NCI-H1417 (cell line): Measurements from ENCODE around the gene UBP1.
"Not testable (repeated sequence)": the region's sequence is repeated elsewhere in the genome, so short reads cannot be mapped to it uniquely, and the experiment has no call there.

Experiments
- DNase-seq, 3 experiments: peaks; one replicate each; lab custom pipeline; 2025; lab: John Stamatoyannopoulos, UW

UBP1 gene

GRCh38 chr3:33433843-33434242 is 6.4 kb downstream of the UBP1 start:
- DNase-seq = no peak

GRCh38 chr3:33430571-33430970 is 9.6 kb downstream of the UBP1 start:
- DNase-seq = no peak

- DNase-seq = no peak
These were observed 10.1 kb downstream of the UBP1 start for GRCh38 chr3:33430061-33430460.

GRCh38 chr3:33429306-33429705 is 10.9 kb downstream of the UBP1 start:
- not testable (repeated sequence) for DNase-seq

GRCh38 chr3:33428734-33429133 is 11.5 kb downstream of the UBP1 start:
- DNase-seq = no peak

- no peak for DNase-seq
These were observed 13.4 kb downstream of the UBP1 start for GRCh38 chr3:33426630-33427317.

GRCh38 chr3:33426068-33426467 is 14.1 kb downstream of the UBP1 start:
- peak in 2 of 3 experiments; percentile 53 to 92 for DNase-seq

- peak in 2 of 3 experiments; percentile 3 to 58 for DNase-seq
These were observed 14.8 kb downstream of the UBP1 start for GRCh38 chr3:33425453-33425852.

GRCh38 chr3:33424606-33425452 is 15.4 kb downstream of the UBP1 start:
- DNase-seq = no peak

- DNase-seq = no peak
These were observed 19.2 kb downstream of the UBP1 start for GRCh38 chr3:33420966-33421365.

GRCh38 chr3:33419948-33420347 is 20.3 kb downstream of the UBP1 start:
- DNase-seq = no peak

GRCh38 chr3:33417066-33417673 is 23.0 kb downstream of the UBP1 start:
- DNase-seq = no peak

GRCh38 chr3:33410816-33411215 is 29.4 kb downstream of the UBP1 start:
- not testable (repeated sequence) for DNase-seq

GRCh38 chr3:33403756-33404155 is 36.4 kb downstream of the UBP1 start:
- no peak for DNase-seq

- no peak for DNase-seq
These were observed 37.3 kb downstream of the UBP1 start for GRCh38 chr3:33402936-33403335.

GRCh38 chr3:33401781-33402180 is 38.4 kb downstream of the UBP1 start:
- no peak for DNase-seq

- no peak for DNase-seq
These were observed 41.8 kb downstream of the UBP1 start for GRCh38 chr3:33398410-33398809.

- no peak for DNase-seq
These were observed 44.3 kb downstream of the UBP1 start for GRCh38 chr3:33395900-33396299.

GRCh38 chr3:33394403-33395054 is 45.7 kb downstream of the UBP1 start:
- no peak for DNase-seq

GRCh38 chr3:33392703-33393125 is 47.5 kb downstream of the UBP1 start:
- DNase-seq = no peak

- no peak for DNase-seq
These were observed 48.1 kb downstream of the UBP1 start for GRCh38 chr3:33392144-33392543.

- no peak for DNase-seq
These were observed 48.8 kb downstream of the UBP1 start for GRCh38 chr3:33391255-33391995.
